Common myeloid progenitor, CD34-positive (primary cell): Measurements from ENCODE around the gene TSPO.

Source experiments
- CTCF ChIA-PET: fragments of 350-600 bp; sonication (Branson Sonifier 250); formaldehyde crosslinking; loops from one replicate; lab custom pipeline; 2021; ENCODE audit warnings: antibody characterized with exemption; lab: Charles Lee
- POLR2A ChIA-PET: fragments of 350-600 bp; sonication (Branson Sonifier 250); formaldehyde crosslinking; loops from one replicate; lab custom pipeline; 2021; ENCODE audit warnings: antibody characterized with exemption; lab: Charles Lee
- DNase-seq, 3 donors: peaks; one replicate each; pipeline versions ENCODE4 v3.0.0 to v3.0.0-alpha.2; 2013
- H3K27ac ChIP-seq, 2 experiments: 1 replicate in 1 of 2; 2 replicates in 1 of 2; pipeline ENCODE4 v1.7.0; 2013; ENCODE audit warnings: inconsistent platforms in 2 of 2, low read length in 2 of 2, mild to moderate bottlenecking in 2 of 2, low read depth in 1 of 2, moderate library complexity in 1 of 2; ENCODE audit not compliant: severe bottlenecking in 2 of 2, insufficient read depth in 1 of 2, poor library complexity in 1 of 2
- H3K27me3 ChIP-seq, 5 experiments: replicated peaks in 2 of 5; 1 replicate in 3 of 5; 2 replicates in 2 of 5; pipeline versions ENCODE4 v1.6.1 to v1.7.0; 2013; ENCODE audit warnings: low read length in 4 of 5, mild to moderate bottlenecking in 2 of 5, moderate library complexity in 2 of 5, inconsistent platforms in 1 of 5; ENCODE audit not compliant: insufficient read depth in 5 of 5, control insufficient read depth in 4 of 5
- H3K36me3 ChIP-seq, 4 experiments: 1 replicate in 2 of 4; 2 replicates in 2 of 4; pipeline versions ENCODE4 v1.6.1 to v1.7.0; 2013; ENCODE audit warnings: low read length in 3 of 4, control low read depth in 1 of 4, mild to moderate bottlenecking in 1 of 4; ENCODE audit not compliant: control insufficient read depth in 4 of 4, insufficient read depth in 4 of 4
- H3K4me1 ChIP-seq, 4 experiments: 1 replicate in 3 of 4; 2 replicates in 1 of 4; pipeline versions ENCODE4 v1.6.1 to v1.7.1; 2013; ENCODE audit warnings: low read length in 3 of 4, mild to moderate bottlenecking in 3 of 4, control low read depth in 1 of 4, inconsistent platforms in 1 of 4, moderate library complexity in 1 of 4; ENCODE audit not compliant: control insufficient read depth in 4 of 4, insufficient read depth in 4 of 4; ENCODE audit errors: control extremely low read depth in 1 of 4
- H3K4me3 ChIP-seq, 7 experiments: 1 replicate in 4 of 7; 2 replicates in 3 of 7; pipeline versions ENCODE4 v1.5.1 to v1.7.0; 2013; ENCODE audit warnings: mild to moderate bottlenecking in 7 of 7, low read length in 6 of 7, moderate library complexity in 6 of 7, inconsistent platforms in 2 of 7, low read depth in 2 of 7, control low read depth in 1 of 7; ENCODE audit not compliant: insufficient read depth in 4 of 7, control insufficient read depth in 1 of 7; ENCODE audit errors: extremely low read depth in 1 of 7
- H3K9me3 ChIP-seq, 5 experiments: 1 replicate in 4 of 5; 2 replicates in 1 of 5; pipeline versions ENCODE4 v1.6.1 to v1.7.1; 2013; ENCODE audit warnings: low read length in 4 of 5, mild to moderate bottlenecking in 2 of 5, inconsistent platforms in 1 of 5, low read depth in 1 of 5, moderate library complexity in 1 of 5; ENCODE audit not compliant: control insufficient read depth in 4 of 5, insufficient read depth in 2 of 5; ENCODE audit errors: control extremely low read depth in 1 of 5
- WGBS: methylation state at CpG from one replicate; pipeline ENCODE4 v1.1.5; 2013; ENCODE audit not compliant: insufficient coverage; 5-methylcytosine and 5-hydroxymethylcytosine counted together

TSPO gene

DNA sequence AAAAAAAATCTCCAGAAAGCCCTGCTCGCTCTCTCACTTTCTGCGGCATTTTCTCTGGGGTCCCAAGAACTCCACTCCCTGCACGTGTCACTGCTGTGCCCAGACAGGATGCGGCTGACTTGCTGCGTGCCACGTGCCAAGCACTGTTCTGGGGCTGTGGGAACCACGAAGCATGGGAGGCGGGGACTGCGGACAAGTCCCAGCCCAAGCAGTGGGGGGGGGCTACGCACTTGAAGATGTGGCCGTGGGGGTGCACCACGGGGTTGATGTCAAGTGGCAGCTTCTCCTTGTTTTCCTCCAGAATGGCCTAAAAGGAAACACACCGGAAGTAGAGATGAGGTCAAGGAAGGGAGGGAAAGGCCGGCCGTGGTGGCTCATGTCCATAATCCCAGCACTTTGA, 24.7 kb downstream of the TSPO start:
- H3K9me3 ChIP-seq: no peaks in the 10 kb centered on the region
- WGBS: 81% methylated on average over 9 of the region's 15 CpGs
- H3K27ac ChIP-seq: no peak overlapping the region
- ChIA-PET CTCF (no interaction called here), POLR2A (no interaction called here)
- H3K4me3 ChIP-seq: no peak overlapping the region
- H3K36me3 ChIP-seq: peaks cover 9 to 89% (median 69%) of the 10 kb centered on the region in 4 experiments
- DNase-seq: no peak
- H3K27me3 ChIP-seq: no peaks in the 10 kb centered on the region
- peaks cover 0 to 7% (median 4%) of the 10 kb centered on the region in 4 experiments for H3K4me1 ChIP-seq

DNA sequence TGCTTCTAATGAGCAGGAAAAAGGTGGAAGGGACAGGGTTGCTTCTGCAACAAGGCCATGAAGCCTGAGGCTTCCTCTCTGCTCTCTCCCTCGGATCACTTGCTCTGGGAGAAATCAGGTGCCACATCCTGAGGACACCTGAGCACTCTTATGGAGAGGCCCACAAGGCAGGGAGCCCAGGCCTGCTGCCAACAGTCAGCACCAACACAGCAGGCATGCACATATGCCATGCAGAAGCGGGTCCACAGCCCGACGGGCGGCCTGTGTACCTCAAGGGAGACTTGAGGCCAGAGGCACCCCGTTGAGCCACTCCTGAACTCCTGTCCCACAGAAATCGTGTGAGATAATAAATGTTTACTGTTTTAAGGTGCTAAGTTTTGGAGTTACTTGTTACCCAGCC, 26.1 kb downstream of the TSPO start:
- 100% methylated on average over 2 of the region's 7 CpGs for WGBS
- no peak overlapping the region for H3K4me3 ChIP-seq
- no peaks in the 10 kb centered on the region for H3K27me3 ChIP-seq
- no peaks in the 10 kb centered on the region for H3K9me3 ChIP-seq
- H3K36me3 ChIP-seq: peaks cover 4 to 88% (median 65%) of the 10 kb centered on the region in 4 experiments
- ChIA-PET CTCF (no interaction called here), POLR2A (no interaction called here)
- H3K4me1 ChIP-seq: no peaks in the 10 kb centered on the region
- no peak overlapping the region for H3K27ac ChIP-seq
- no peak for DNase-seq

DNA sequence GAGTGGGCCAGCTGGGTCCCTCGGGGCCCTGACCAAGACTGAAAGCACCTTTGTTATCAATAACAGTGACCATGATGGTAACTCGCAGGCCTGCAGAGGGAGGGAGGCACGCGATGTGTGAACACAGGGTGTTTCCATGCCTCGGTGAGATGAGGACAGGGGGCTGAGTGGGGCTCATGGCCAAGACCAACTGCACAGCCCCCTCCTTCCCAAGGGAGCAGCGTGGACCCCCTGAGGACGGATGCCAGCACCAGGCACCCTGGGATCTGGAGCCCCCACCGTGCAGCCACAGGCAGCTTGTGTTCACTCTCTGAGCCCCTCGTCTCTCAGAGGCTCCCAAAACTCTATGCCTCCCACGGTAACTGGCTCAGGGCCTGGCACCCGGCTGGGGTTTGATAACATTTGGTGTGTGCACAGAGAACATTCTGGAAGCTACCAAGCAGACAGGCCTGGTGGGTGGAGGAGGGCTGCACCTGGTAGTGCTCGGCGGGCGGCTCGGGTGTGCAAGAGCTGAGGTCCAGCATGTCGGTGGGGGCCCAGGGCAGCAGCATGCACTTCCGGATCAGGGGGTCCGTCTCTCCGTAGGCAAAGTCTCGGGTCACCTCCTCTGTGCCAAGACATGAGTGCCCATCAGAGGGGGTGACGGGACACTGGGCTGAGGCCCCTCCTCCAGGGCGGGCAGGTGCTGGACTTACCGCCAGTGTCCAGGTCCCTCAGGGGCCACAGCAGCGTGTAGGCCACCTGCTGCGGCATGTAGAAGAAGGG, 28.0 kb downstream of the TSPO start:
- WGBS: 98% methylated on average over 20 of the region's 25 CpGs
- H3K9me3 ChIP-seq: no peaks in the 10 kb centered on the region
- POLR2A ChIA-PET: no interaction called here
- H3K36me3 ChIP-seq: peaks cover 2 to 87% (median 54%) of the 10 kb centered on the region in 4 experiments
- H3K4me3 ChIP-seq: no peak overlapping the region
- no peaks in the 10 kb centered on the region for H3K27me3 ChIP-seq
- CTCF ChIA-PET: interaction anchor here (1.4 kb wide), 1 partner anchor 16 kb away, joined by 6 read pairs; no protein-coding TSS in a partner anchor
- H3K4me1 ChIP-seq: peaks cover 0 to 12% (median 7%) of the 10 kb centered on the region in 4 experiments
- no peak for DNase-seq
- H3K27ac ChIP-seq: no peak overlapping the region

DNA sequence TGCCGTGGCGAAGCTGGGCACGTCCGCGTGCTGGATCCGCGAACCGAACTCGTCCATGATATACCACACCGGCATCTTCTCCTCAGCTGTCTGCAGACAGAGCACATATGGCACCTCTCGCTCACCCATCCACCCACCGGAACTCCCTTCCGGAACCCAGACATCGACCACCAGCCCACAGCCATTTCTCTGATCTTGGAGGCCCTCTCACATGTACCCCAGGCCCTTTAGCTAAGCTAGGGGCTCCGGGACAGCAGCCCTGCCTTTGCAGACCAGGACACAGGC, 28.5 kb downstream of the TSPO start:
- Histone ChIP-seq H3K4me3 (no peak overlapping the region), H3K27me3 (no peaks in the 10 kb centered on the region), H3K27ac (no peak overlapping the region), H3K4me1 (peaks cover 0 to 12% (median 9%) of the 10 kb centered on the region in 4 experiments), H3K9me3 (no peaks in the 10 kb centered on the region), H3K36me3 (peaks cover 2 to 86% (median 50%) of the 10 kb centered on the region in 4 experiments)
- no peak for DNase-seq
- WGBS: over 99% methylated on average over 13 of the region's 15 CpGs
- CTCF ChIA-PET: interaction anchor here (1.0 to 1.4 kb wide), 3 partner anchors 11 to 52 kb away, joined by 3 to 6 read pairs (median 3); no protein-coding TSS in a partner anchor
- POLR2A ChIA-PET: no interaction called here

DNA sequence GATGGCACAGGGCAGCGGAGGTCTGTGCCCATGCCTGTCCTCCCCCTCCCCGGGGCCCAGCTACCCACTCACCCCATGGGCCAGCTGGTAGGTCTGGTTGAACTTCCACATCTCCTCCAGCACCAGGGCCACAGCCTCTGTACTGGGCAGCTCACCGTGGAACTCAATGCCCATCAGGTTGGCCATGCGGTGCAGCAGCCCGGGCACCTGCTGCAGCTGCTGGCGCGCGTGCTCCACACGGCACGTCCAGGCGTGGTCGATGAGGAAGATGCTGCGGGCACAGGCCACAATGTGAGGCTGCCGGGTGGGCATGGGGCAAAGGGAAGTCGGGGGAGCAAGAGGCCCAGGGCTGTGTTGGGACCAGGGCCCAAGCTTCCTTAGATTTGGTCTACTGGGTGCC, 29.3 kb downstream of the TSPO start:
- Histone ChIP-seq H3K36me3 (peaks cover 2 to 79% (median 43%) of the 10 kb centered on the region in 4 experiments), H3K9me3 (no peaks in the 10 kb centered on the region), H3K27me3 (no peaks in the 10 kb centered on the region), H3K27ac (no peak overlapping the region), H3K4me1 (peaks cover 0 to 18% (median 13%) of the 10 kb centered on the region in 4 experiments), H3K4me3 (no peak overlapping the region)
- POLR2A ChIA-PET: no interaction called here
- CTCF ChIA-PET: interaction anchor here (1.0 to 1.3 kb wide), 2 partner anchors 12 to 51 kb away, joined by 3 read pairs; no protein-coding TSS in a partner anchor
- DNase-seq: no peak
- WGBS: 96% methylated on average over 15 of the region's 15 CpGs

DNA sequence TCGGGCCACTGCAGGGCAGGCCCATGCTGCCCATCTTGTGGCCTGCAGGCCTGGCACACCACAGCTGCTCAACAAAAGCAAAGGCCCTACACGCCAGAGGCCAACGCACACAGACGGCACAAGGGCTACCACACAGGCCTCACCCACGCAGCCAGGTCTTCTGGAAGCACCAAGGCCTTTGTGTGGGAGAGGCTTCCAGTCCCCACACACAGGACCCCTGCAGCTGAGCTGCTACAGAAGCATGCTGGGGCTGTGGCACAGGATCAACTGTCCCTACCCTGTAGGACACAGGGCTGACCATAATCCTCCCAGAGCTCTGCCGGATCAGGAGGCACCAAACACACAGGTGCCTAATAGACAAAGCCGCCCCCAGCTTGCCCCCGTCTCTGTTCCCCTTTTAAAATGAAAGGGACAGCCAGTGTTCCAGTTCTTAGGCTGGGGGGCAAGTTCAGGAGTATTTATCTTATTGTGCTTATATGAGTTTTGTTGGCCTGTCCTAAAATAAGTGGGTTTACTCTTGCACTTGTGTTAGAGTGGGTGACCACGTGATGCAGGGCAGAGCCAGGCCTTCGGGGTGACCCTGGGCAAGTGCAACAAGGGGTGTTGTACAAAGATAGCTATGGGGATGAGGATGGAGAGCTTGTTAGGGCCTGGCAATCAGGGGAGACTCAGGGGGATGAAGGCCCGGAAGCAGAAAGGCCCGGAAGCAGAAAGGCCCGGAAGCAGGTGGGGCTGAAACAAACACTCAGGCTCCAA, 30.1 kb downstream of the TSPO start:
- Histone ChIP-seq H3K27ac (no peak overlapping the region), H3K9me3 (no peaks in the 10 kb centered on the region), H3K4me1 (peaks cover 0 to 26% (median 21%) of the 10 kb centered on the region in 4 experiments), H3K4me3 (no peak overlapping the region), H3K36me3 (peaks cover 2 to 73% (median 39%) of the 10 kb centered on the region in 4 experiments), H3K27me3 (no peaks in the 10 kb centered on the region)
- CTCF ChIA-PET: interaction anchor here (1.3 kb wide), 1 partner anchor 13 kb away, joined by 3 read pairs; no protein-coding TSS in a partner anchor
- no peak for DNase-seq
- POLR2A ChIA-PET: no interaction called here
- 97% methylated on average over 9 of the region's 13 CpGs for WGBS

DNA sequence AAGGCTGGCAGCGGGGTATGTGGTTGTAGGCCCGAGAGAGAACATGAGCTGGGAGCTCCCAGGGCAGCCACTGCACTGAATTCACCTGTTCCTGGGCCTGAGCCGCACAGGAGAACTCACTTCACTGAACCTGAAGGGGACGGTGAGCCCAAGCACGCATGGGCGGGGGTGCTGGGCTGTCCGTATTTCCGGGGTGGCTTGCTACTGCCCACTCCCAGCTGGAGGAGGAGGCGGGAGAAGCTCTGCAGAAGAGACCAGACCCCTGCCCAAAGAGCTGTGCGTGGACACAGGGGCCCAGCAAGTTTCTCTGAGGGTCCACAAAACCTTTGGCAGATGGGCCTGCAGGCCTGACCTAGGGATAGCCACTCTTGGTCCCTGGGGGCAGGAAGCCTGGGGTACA, 30.8 kb downstream of the TSPO start:
- Histone ChIP-seq H3K9me3 (no peaks in the 10 kb centered on the region), H3K36me3 (peaks cover 2 to 68% (median 37%) of the 10 kb centered on the region in 4 experiments), H3K4me1 (peaks cover 0 to 29% (median 23%) of the 10 kb centered on the region in 4 experiments), H3K4me3 (no peak overlapping the region), H3K27me3 (no peaks in the 10 kb centered on the region), H3K27ac (no peak overlapping the region)
- DNase-seq: no peak
- ChIA-PET CTCF (no interaction called here), POLR2A (no interaction called here)
- 96% methylated on average over 8 of the region's 10 CpGs for WGBS
